Skin epidermis (tissue), 12 donors: ENCODE results near the gene PDE4D.
"Not testable (repeated sequence)": the region's sequence is repeated elsewhere in the genome, so short reads cannot be mapped to it uniquely, and the experiment has no call there.

Experiments
- H3K27ac ChIP-seq, 21 experiments: fragments of 200-600 bp; sonication (generic) in 11 of 21; one replicate each; pipeline ENCODE4 v1.5.0; 2020; ENCODE audit warnings: mild to moderate bottlenecking in 3 of 21, inconsistent platforms in 2 of 21, moderate library complexity in 2 of 21
- H3K4me3 ChIP-seq, 7 experiments: fragments of 200-600 bp; sonication (generic) in 2 of 7; one replicate each; pipeline ENCODE4 v1.5.0; 2020; ENCODE audit warnings: inconsistent platforms in 2 of 7, mild to moderate bottlenecking in 2 of 7, moderate library complexity in 1 of 7

Gene PDE4D

GRCh38 chr5:59755476-59755875 lies 138.1 kb downstream of the PDE4D start:
- Histone ChIP-seq H3K4me3 (no peak overlapping the region), H3K27ac (no peak overlapping the region)

GRCh38 chr5:59753599-59753998 lies 139.9 kb downstream of the PDE4D start:
- H3K27ac ChIP-seq = no peak overlapping the region
- no peak overlapping the region for H3K4me3 ChIP-seq

- no peak overlapping the region for H3K4me3 ChIP-seq
- H3K27ac ChIP-seq = no peak overlapping the region
These were observed 143.6 kb downstream of the PDE4D start for GRCh38 chr5:59749782-59750520.

GRCh38 chr5:59748036-59748663 lies 145.4 kb downstream of the PDE4D start:
- not testable (repeated sequence) for H3K4me3 ChIP-seq, H3K27ac ChIP-seq

- no peak overlapping the region for H3K4me3 ChIP-seq
- peak overlapping the region in 10 of 21 experiments; percentile 11 to 74 (median 39) for H3K27ac ChIP-seq
These were observed 147.2 kb downstream of the PDE4D start for GRCh38 chr5:59746241-59746765.

GRCh38 chr5:59745415-59745863 lies 148.1 kb downstream of the PDE4D start:
- no peak overlapping the region for H3K4me3 ChIP-seq
- peak overlapping the region in 13 of 21 experiments; percentile 7 to 86 (median 51) for H3K27ac ChIP-seq

GRCh38 chr5:59744531-59744992 lies 149.0 kb downstream of the PDE4D start:
- Histone ChIP-seq H3K27ac (peak overlapping the region in 11 of 21 experiments; percentile 33 to 86 (median 46)), H3K4me3 (no peak overlapping the region)

- H3K27ac ChIP-seq = no peak overlapping the region
These were observed 151.9 kb downstream of the PDE4D start for GRCh38 chr5:59741599-59741998.

GRCh38 chr5:59738024-59738423 lies 155.5 kb downstream of the PDE4D start:
- H3K4me3 ChIP-seq = no peak overlapping the region
- H3K27ac ChIP-seq = no peak overlapping the region

More at GRCh38 chr5:59741599-59741998, 151.9 kb downstream of the PDE4D start:
- no peak overlapping the region for H3K4me3 ChIP-seq

GRCh38 chr5:59732806-59733205 lies 160.7 kb downstream of the PDE4D start:
- no peak overlapping the region for H3K4me3 ChIP-seq
- no peak overlapping the region for H3K27ac ChIP-seq

GRCh38 chr5:59732301-59732700 lies 161.2 kb downstream of the PDE4D start:
- no peak overlapping the region for H3K4me3 ChIP-seq
- H3K27ac ChIP-seq = peak overlapping the region in 1 of 21 experiments; percentile 15

GRCh38 chr5:59731809-59732208 lies 161.7 kb downstream of the PDE4D start:
- no peak overlapping the region for H3K4me3 ChIP-seq
- H3K27ac ChIP-seq = peak overlapping the region in 1 of 21 experiments; percentile 15

GRCh38 chr5:59729820-59730219 lies 163.7 kb downstream of the PDE4D start:
- H3K27ac ChIP-seq = no peak overlapping the region
- H3K4me3 ChIP-seq = no peak overlapping the region

- no peak overlapping the region for H3K27ac ChIP-seq
- no peak overlapping the region for H3K4me3 ChIP-seq
These were observed 164.2 kb downstream of the PDE4D start for GRCh38 chr5:59729357-59729756.

- H3K27ac ChIP-seq = no peak overlapping the region
- H3K4me3 ChIP-seq = no peak overlapping the region
These were observed 165.2 kb downstream of the PDE4D start for GRCh38 chr5:59728356-59728755.

- no peak overlapping the region for H3K27ac ChIP-seq
- H3K4me3 ChIP-seq = no peak overlapping the region
These were observed 166.3 kb downstream of the PDE4D start for GRCh38 chr5:59727186-59727585.

GRCh38 chr5:59725392-59725767 lies 168.1 kb downstream of the PDE4D start:
- Histone ChIP-seq H3K27ac (no peak overlapping the region), H3K4me3 (no peak overlapping the region)

- H3K4me3 ChIP-seq = no peak overlapping the region
- no peak overlapping the region for H3K27ac ChIP-seq
These were observed 168.8 kb downstream of the PDE4D start for GRCh38 chr5:59724482-59725391.

- H3K27ac ChIP-seq = no peak overlapping the region
- no peak overlapping the region for H3K4me3 ChIP-seq
These were observed 170.7 kb downstream of the PDE4D start for GRCh38 chr5:59722874-59723273.

GRCh38 chr5:59721741-59722140 lies 171.8 kb downstream of the PDE4D start:
- H3K27ac ChIP-seq = no peak overlapping the region

More at GRCh38 chr5:59721741-59722140, 171.8 kb downstream of the PDE4D start:
- H3K4me3 ChIP-seq = no peak overlapping the region
